Suprapubic skin (tissue), 4 donors: Measurements from ENCODE around the gene TMX2. TPM values are rescaled to one million over a fixed set of nuclear protein-coding genes. Genes with fewer than 3 reads are reported as not detected.

Experiments used
- DNase-seq, 2 donors: peaks; one replicate each; pipeline ENCODE4 v3.0.0-alpha.2; 2019; ENCODE audit warnings: low spot score in 2 of 2
- H3K27ac ChIP-seq: fragments of 200-600 bp; sonication (generic); one replicate; pipeline ENCODE4 v1.5.1; 2019
- H3K27me3 ChIP-seq: fragments of 200-600 bp; sonication (generic); one replicate; pipeline ENCODE4 v1.5.1; 2019
- H3K36me3 ChIP-seq: fragments of 200-600 bp; sonication (generic); one replicate; pipeline ENCODE4 v1.5.1; 2019
- H3K4me1 ChIP-seq: fragments of 200-600 bp; sonication (generic); one replicate; pipeline ENCODE4 v1.5.1; 2019
- H3K4me3 ChIP-seq: fragments of 200-600 bp; sonication (generic); one replicate; pipeline ENCODE4 v1.5.1; 2019; ENCODE audit warnings: mild to moderate bottlenecking
- H3K9me3 ChIP-seq: fragments of 200-600 bp; sonication (generic); one replicate; pipeline ENCODE4 v1.5.1; 2019
- EP300 ChIP-seq: sonication (generic); formaldehyde crosslinking; IDR thresholded peaks from one replicate; pipeline ENCODE4 v1.6.1; 2017; ENCODE audit warnings: antibody characterized with exemption
- POLR2A ChIP-seq, 2 donors: fragments of 450-650 bp; IDR thresholded peaks; one replicate each; pipeline ENCODE4 v1.6.1; 2017; ENCODE audit warnings: antibody characterized with exemption in 2 of 2, mild to moderate bottlenecking in 2 of 2, moderate library complexity in 2 of 2
- POLR2AphosphoS5 ChIP-seq, 3 donors: sonication (generic); formaldehyde crosslinking; IDR thresholded peaks; one replicate each; pipeline ENCODE4 v1.6.1; 2017; ENCODE audit warnings: antibody characterized with exemption in 3 of 3
- WGBS: methylation state at CpG from one replicate; pipeline ENCODE4 v1.1.5; 2018; 5-methylcytosine and 5-hydroxymethylcytosine counted together
- total RNA-seq, 4 donors: library from RNA; depleted of rRNA; stranded (reverse); fragments of >200 nt; gene quantifications; one replicate each; pipeline ENCODE4 v1.1.0, GENCODE V29; 2016
- TF ChIP-seq, protein P1 (sequence below), 2 donors: fragments of 200-600 bp in 1 of 2; fragments of 450-650 bp in 1 of 2; sonication (generic) in 1 of 2; IDR thresholded peaks; one replicate each; pipeline ENCODE4 v1.5.1; 2016 to 2019; ENCODE audit warnings: antibody characterized with exemption in 2 of 2, mild to moderate bottlenecking in 1 of 2, moderate library complexity in 1 of 2

TMX2 gene
- total RNA-seq, 4 donors from 2014 or later: 36.9 to 67.7 (median 55.0) TPM

DNA sequence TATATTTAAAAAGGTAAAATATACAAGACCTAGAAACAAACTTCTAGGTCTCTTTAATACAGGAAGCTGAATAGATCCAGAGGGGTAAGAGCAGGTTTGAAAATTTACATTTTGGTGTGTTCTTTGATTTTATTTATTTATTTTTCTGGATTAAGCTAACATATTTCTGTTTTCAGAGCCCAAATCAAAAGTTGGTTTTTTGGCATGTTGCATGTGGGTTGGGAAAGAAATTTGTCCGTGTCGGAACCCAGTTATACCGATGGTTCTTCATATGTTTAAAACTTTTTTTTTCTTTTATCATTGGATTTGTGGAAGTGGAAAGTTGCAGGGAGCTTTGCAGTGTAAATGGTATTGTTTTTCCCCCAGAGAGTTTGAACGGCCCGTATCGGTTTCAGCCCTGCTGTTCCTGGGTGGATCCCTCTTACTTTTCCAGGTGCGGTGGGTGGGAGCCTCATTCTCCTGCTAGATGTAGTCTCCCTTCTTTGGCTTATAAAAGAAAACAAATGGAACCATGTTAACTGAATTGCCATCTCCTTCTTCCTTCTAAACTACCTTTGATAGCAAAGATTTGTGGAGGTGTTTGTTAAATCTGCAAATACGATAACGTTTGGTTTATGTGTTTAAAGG lies 50.0 kb downstream of the TMX2 start:
- H3K4me3 ChIP-seq: peak overlapping the region; percentile 64
- no peaks in the 10 kb centered on the region for H3K9me3 ChIP-seq
- H3K27ac ChIP-seq: peak overlapping the region; percentile 95
- H3K27me3 ChIP-seq: no peaks in the 10 kb centered on the region
- no peaks in the 10 kb centered on the region for H3K36me3 ChIP-seq
- WGBS: 9% methylated on average over 9 of the region's 9 CpGs
- TF ChIP-seq, protein P1, sequence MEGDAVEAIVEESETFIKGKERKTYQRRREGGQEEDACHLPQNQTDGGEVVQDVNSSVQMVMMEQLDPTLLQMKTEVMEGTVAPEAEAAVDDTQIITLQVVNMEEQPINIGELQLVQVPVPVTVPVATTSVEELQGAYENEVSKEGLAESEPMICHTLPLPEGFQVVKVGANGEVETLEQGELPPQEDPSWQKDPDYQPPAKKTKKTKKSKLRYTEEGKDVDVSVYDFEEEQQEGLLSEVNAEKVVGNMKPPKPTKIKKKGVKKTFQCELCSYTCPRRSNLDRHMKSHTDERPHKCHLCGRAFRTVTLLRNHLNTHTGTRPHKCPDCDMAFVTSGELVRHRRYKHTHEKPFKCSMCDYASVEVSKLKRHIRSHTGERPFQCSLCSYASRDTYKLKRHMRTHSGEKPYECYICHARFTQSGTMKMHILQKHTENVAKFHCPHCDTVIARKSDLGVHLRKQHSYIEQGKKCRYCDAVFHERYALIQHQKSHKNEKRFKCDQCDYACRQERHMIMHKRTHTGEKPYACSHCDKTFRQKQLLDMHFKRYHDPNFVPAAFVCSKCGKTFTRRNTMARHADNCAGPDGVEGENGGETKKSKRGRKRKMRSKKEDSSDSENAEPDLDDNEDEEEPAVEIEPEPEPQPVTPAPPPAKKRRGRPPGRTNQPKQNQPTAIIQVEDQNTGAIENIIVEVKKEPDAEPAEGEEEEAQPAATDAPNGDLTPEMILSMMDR (IDR thresholded peaks at IDR 0.05): no peak
- TF ChIP-seq POLR2A (IDR thresholded peaks at IDR 0.05): peak in 1 of 2 donors; percentile 20
- H3K4me1 ChIP-seq: peaks cover 41% of the 10 kb centered on the region
- no peak for DNase-seq

DNA sequence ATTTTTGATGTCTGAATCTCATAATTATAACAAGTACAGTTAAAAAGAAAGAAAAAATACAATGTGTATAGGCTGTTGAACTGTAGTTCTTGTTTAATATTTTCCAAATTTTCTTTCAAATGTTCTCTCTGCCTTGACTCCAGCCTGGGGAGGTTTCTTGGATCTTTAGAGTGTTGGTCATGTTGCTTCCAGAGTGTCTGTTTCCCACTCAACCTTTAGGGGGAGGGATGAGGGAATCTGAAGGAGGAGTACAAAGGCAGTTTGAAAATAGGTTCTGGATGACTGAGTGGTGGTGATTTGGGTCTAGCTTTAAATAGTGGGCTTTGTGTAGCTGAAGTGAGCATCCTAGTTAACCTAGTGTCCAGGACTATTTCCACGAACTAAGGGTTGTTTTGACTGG lies 51.2 kb downstream of the TMX2 start:
- peaks cover 43% of the 10 kb centered on the region for H3K4me1 ChIP-seq
- no peak for DNase-seq
- WGBS: 20% methylated on average over 1 of the region's 1 CpG
- peak overlapping the region; percentile 64 for H3K4me3 ChIP-seq
- H3K9me3 ChIP-seq: no peaks in the 10 kb centered on the region
- no peaks in the 10 kb centered on the region for H3K27me3 ChIP-seq
- peak overlapping the region; percentile 95 for H3K27ac ChIP-seq
- H3K36me3 ChIP-seq: no peaks in the 10 kb centered on the region
- TF ChIP-seq POLR2AphosphoS5 (IDR thresholded peaks at IDR 0.05) (no peak), POLR2A (IDR thresholded peaks at IDR 0.05) (no peak), EP300 (no peak)
- TF ChIP-seq, protein P1 (IDR thresholded peaks at IDR 0.05): peak in 1 of 2 donors; percentile 12

- 27% methylated on average over 4 of the region's 4 CpGs for WGBS
- TF ChIP-seq POLR2A (IDR thresholded peaks at IDR 0.05): no peak
- TF ChIP-seq, protein P1 (IDR thresholded peaks at IDR 0.05): no peak
- TF ChIP-seq POLR2AphosphoS5 (IDR thresholded peaks at IDR 0.05): no peak
- TF ChIP-seq EP300: no peak
- no peaks in the 10 kb centered on the region for H3K9me3 ChIP-seq
- peaks cover 43% of the 10 kb centered on the region for H3K4me1 ChIP-seq
- H3K36me3 ChIP-seq: no peaks in the 10 kb centered on the region
- peak overlapping the region; percentile 64 for H3K4me3 ChIP-seq
- DNase-seq: no peak
- no peaks in the 10 kb centered on the region for H3K27me3 ChIP-seq
- H3K27ac ChIP-seq: peak overlapping the region; percentile 95
Observed at GRCh38 chr11:57764021-57764420, 51.6 kb downstream of the TMX2 start.

- H3K27ac ChIP-seq: peak overlapping the region; percentile 11
- DNase-seq: no peak
- 9% methylated on average over 2 of the region's 2 CpGs for WGBS
- peaks cover 49% of the 10 kb centered on the region for H3K4me1 ChIP-seq
- H3K4me3 ChIP-seq: peak overlapping the region; percentile 64
- TF ChIP-seq, protein P1 (IDR thresholded peaks at IDR 0.05): no peak
- no peak for TF ChIP-seq POLR2AphosphoS5 (IDR thresholded peaks at IDR 0.05)
- TF ChIP-seq EP300: no peak
- no peak for TF ChIP-seq POLR2A (IDR thresholded peaks at IDR 0.05)
- no peaks in the 10 kb centered on the region for H3K36me3 ChIP-seq
- no peaks in the 10 kb centered on the region for H3K9me3 ChIP-seq
- no peaks in the 10 kb centered on the region for H3K27me3 ChIP-seq
Observed at GRCh38 chr11:57764566-57764965, 52.2 kb downstream of the TMX2 start.

GRCh38 chr11:57764972-57765371 lies 52.6 kb downstream of the TMX2 start:
- peaks cover 53% of the 10 kb centered on the region for H3K4me1 ChIP-seq
- peak overlapping the region; percentile 11 for H3K27ac ChIP-seq
- 26% methylated on average over 2 of the region's 2 CpGs for WGBS
- H3K36me3 ChIP-seq: no peaks in the 10 kb centered on the region
- DNase-seq: no peak
- H3K27me3 ChIP-seq: no peaks in the 10 kb centered on the region
- no peak for TF ChIP-seq POLR2AphosphoS5 (IDR thresholded peaks at IDR 0.05)
- no peak for TF ChIP-seq POLR2A (IDR thresholded peaks at IDR 0.05)
- no peak for TF ChIP-seq EP300
- TF ChIP-seq, protein P1 (IDR thresholded peaks at IDR 0.05): no peak
- H3K4me3 ChIP-seq: peak overlapping the region; percentile 64
- no peaks in the 10 kb centered on the region for H3K9me3 ChIP-seq
